GM20431 (cell line): ENCODE data around the gene CAV2.

Experiments
- in situ Hi-C: fragments of 300-500 bp; cut with MseI, MboI; formaldehyde crosslinking; loops from one replicate; pipeline ENCODE4 v1.15.0; 2020; ENCODE audit warnings: low sequenced_read_pairs; ENCODE audit not compliant: unreplicated experiment

The CAV2 gene

DNA sequence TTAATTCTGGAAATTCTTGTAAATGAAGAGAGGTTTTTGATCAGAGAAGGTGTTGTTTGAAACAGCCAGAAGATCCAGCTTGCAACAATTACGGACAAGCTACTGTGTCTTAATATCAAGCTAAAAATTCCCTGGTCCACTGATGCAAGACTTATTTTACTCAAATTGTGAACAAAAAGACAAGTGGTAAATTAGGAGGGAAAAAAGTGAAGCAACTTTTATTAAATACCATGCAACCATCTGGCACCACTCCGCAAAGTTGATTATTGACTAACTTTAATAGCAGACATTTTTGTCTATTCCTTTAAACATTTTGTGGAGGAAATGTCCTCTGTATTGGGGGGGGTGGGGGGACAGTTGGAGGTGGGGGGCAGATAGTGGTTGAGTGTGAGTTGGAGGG, 5.1 kb upstream of the CAV2 start:
- in situ Hi-C loops, result no loop called here

DNA sequence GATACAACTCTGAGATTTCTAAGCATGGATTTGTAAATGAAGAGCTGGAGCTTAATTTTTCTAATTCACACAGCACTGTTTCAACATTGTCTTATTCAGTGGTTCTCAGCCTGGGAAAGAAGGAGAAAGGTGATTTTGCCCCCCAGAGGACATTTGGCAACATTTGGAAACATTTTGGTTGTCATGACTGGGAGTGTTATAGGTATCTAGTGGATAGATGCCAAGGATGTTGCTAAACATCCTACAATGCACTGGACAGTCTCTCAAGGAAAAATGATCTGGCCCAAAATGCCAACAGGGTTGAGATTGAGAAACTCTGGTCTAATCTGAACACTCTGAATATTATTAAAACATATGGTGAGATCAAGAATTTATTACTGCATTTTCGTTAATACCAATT, 3.8 kb upstream of the CAV2 start:
- in situ Hi-C loops, result no loop called here

DNA sequence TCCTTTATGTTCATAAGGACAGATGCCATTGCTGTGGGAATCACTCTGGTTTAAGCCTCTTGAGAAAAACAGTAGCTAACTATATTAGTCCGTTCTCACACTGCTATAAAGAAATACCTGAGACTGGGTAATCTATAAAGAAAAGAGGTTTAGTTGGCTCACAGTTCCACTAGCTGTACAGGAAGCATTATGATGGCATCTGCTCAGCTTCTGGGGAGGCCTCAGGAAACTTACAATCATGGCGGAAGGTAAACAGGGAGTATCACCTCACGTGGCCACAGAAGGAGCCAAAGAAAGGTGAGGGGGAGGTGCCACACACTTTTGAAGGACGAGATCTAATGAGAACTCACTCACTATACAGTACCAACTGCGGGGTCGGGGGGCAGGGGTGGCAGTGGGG, 2.9 kb upstream of the CAV2 start:
- in situ Hi-C loops, result no loop called here

DNA sequence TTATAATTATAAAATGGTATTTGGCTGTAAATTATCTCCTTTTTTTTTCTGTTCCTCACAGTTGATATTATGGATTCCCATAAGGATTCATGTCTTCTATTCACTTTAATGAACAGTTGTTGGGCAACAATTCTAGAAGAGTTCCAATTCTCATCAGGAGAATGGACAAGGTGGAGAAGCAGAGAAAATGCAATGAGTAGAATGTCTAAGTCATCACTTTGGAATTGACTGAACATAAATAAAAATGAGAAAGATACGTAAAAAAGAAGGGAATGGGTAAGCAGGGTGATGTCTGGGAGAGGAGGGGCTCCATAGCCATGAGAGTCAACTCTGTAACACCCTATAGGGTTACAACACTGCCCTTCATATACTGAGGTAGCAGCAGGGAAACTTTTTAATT, 1.8 kb upstream of the CAV2 start:
- in situ Hi-C loops, result no loop called here

DNA sequence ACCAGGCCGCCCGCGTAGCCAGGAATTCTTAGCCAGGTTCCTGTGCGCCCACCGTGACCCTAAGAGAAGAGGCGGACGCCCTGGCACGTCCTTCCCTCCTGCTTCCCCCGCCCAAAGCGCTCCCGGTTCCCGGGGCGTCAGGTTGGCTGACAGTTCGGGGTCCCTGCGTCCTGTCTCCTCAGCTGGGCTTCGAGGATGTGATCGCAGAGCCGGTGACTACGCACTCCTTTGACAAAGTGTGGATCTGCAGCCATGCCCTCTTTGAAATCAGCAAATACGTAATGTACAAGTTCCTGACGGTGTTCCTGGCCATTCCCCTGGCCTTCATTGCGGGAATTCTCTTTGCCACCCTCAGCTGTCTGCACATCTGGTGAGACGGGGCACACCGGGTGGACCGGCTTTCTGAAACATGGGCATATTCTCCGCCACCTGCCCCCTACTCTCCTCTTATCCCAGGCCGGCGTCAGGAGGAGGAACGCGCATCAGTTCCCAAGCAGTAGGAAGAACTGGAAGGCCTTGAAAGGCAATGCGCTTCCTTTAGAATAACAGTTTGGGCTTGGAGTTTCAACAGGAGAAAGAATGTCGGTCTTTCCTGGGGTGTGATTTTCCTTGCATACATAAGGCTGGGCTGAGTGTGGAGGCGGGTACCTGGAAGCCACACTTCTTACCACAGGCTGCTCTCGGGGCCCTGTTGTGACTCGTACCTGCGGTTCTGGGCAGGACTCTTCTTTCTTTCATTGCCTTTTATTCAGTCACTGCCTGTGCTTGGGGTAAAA, 728 bp downstream of the CAV2 start:
- in situ Hi-C loops, result no loop called here

DNA sequence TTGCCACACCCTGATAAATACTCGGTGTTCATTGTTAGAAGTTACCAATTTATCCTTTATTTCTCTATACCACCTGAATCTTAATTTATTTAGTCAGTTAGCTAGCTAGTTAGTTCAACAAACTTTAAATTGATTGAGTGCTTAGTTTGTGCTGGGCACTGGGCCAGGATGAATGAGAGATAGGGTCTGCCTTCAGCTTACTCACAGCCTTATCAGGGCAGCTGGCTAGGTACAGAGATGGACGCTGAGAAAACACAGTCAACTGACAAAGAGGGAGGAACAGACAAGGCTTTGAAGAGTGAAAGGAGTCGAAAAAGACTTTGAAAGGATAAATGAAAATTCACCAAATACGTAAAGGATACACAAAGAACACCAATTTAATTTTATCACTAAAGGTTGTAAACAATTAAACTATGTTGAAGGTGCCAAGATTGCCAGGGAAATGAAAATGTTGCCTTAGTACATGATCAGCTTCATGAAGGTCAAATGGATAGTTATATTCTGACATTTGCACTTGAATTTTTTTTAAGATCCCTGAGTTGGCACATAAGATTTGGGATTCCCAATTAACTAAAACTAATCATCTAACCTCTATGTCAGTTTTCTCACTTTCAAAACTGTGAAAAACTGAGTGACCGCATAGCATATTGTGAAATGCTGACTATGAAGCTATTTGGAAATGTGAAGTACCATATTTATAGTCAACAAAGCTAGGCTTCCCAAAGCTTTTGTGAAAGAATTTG, 2.1 kb downstream of the CAV2 start:
- in situ Hi-C loops, result no loop called here

DNA sequence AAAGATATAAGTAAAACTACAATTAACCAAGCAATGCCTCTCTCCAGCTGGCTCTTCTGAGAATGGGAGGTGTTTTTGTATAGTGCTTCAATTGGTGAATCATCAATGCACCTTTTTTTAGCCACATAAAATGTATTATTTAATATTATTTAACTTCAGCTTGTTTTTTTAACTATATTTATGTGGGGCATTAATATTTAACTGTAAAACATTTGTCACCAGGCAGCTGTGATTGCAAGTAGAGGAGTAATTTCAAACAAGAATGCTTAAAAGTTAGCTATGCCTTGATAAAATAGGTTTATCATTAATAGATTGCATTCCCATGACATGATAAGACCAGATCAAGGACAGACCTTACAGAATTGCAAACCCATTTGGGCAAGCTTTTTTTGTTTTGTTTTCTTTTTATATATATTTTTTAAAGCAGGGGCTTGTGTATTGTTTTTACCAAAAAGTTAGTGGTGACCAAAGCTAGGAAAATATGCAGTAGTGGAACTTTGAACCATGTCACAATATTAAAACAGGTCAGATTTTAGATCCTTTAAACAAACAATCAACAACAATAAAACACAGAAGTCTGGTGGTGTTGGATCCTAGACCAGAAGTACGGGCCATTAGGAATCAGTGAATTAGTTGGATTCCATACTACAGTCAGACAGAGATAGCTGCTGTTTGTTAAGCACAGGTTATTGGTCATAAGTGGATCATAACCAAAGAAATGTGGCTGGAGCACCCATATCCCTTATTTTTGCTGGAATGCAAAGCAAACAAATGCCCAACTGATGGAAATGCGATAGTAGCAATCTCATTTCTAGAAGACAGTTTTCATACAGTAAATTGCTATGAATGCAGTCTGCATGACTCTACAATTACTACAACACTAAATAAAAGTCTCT, 2.9 kb downstream of the CAV2 start:
- in situ Hi-C loops, result no loop called here

DNA sequence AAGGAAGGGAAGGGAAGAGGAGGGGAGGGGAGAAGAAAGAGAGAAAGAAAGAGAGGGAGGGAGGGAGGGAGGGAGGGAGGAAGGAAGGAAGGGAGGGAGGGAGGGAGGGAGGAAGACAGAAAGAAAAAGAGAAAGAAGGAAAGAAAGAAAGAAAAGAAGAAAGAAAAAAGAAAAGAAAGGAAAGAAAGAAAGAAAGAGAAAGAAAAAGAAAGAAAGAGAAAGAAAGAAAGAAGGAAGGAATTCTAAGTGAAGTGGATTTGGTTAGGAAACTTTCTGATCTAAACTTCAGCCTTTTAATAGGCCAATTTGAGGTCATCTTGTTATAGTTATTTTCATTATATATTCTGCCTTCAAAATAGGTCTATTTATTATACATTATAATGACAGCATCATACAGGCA, 4.3 kb downstream of the CAV2 start:
- in situ Hi-C loops, result no loop called here

DNA sequence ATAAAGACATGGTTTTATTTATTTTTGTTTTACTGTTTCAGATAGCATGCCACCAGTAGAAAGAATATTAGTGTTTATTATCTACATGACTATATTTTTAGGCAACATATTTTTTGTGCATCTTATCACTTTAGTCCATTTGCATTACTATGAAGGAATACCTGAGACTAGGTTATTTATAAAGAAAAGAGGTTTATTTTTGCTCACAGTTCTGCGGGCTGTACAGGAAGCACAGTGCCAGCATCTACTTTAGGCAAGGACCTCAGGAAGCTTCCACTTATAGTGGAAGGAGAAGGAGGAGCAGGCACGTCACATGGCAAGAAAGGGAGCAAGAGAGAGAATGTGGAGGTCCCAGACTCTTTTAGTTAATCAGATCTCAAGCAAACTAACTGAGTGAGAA, 5.7 kb downstream of the CAV2 start:
- in situ Hi-C loops, result no loop called here

DNA sequence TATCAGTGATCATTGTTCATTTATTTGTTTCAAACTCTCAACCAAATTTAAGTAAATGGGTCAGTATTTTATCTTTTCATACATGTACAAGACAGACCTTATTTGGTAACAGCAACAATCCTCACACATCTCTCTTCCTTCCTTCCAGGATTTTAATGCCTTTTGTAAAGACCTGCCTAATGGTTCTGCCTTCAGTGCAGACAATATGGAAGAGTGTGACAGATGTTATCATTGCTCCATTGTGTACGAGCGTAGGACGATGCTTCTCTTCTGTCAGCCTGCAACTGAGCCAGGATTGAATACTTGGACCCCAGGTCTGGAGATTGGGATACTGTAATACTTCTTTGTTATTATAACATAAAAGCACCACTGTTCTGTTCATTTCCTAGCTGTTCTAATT, 6.3 kb downstream of the CAV2 start:
- in situ Hi-C loops, result no loop called here

DNA sequence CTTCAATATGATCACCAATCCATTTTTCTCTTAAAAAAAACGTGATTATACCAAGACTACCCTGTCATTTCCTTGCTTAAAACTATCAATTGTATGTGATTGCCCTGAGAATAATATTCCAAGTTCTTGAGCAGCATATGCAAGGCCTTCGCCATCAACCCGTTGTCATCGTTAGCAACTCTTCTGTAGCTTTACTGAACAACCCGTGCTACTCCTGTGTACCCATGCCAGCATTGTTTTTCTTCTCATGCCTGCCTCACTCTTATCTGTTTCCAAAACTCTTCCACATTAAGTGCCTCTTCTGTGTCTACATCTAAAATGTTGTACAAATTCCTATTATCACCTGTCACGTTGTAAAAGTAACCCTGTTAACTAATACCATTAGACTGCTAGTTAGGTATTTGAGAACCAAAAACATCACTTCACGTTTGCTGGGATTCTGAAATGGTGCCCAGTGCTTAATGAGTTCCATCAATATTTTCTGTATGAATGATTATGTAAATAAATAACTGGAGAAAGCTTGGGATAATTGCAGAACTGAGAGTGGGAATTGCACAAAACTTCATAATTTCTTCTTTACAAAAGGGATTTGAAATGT, 10.5 kb downstream of the CAV2 start:
- in situ Hi-C loops, result no loop called here

DNA sequence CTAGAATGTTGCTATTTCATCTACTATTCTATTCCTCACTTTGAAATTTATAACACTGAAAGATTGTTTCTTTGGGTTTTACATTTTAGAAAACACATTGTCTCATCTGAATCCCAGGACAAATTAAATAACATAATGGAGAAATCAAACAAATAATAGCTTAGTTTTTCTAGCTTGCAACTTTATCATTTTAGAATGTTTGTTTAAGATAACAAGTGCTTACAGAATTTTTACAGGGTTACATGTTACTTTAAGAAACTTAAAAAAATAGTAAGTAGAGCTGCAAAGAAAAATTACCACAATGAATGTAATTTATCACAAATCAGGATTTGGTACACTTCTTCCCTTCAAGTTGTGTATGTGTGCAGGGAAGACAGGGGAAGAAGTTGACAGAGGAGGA, 11.3 kb downstream of the CAV2 start:
- in situ Hi-C loops, result no loop called here

DNA sequence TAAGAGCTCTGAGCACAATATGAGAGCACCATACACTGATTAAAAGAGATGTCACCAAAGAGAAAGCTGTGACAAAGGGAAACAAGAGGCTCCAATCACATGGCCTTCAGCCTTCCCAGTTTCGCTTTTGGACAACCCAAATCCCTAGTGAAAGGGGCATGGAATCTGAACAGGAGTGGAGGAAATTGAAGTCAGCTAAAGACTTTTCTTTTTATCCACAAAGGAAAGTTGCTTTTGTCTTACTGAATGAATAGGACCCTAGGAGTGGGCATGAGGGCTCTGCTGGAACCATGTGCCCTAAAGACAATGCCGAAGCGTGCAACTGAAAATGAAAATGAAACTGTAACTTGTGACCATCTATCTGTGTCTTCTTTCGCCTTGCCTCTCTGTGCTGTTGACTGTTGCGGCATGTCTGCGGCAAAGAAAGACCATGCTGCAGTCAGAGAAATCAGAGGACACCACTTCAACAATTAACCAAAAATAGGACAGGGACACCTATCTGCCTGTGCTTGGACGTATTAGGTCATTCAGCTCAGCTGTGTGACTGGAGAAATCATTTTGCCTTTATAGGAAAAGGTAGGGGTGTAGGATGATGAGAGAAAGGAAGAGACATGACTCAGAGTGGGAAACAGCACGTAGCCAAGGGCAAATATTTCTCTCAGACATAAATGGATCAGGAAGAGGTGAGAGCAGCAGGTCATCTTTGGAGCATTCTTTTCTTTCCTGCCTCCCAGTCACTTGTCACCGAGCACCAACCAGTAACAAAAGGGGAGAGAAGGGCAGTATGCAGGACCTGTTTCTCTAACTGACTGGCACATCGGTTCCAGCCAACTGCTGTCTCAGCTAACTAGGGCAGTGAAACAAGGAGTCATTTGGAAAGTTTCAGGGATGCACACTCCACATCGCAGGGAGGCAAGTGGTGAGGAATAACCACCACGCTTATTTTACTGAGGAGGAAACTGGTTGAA, 12.3 kb downstream of the CAV2 start:
- in situ Hi-C loops, result no loop called here

DNA sequence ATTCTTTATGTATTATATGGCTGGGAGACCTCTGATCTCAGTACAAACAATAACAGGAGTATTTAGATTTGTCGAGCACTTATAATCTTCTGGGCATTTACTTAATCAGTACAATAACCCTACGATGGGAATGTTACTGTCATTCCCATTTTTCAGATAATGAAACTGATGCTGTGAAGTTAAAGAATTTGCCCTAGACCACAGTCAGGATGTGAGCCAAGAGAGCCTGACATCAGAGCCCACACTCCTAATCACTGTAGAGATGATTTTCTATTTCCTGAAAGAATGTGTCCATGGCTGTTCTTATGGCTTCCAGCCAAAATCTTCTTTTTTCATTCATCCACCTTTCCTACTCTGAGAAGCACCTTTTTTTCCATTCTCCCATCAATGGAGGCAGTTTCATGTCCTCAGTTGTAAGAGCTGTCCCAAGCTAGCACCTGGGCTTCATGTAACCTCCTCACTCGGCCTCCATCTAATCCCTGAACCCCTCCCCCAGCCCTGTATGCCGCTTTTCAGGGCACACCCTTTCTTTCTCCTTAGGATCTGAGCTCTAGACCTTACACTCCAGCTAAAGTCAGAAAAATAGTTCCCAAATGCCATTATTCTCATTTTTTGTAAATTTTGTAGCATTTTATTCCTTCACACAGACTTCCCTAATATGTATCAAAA, 13.1 kb downstream of the CAV2 start:
- in situ Hi-C loops, result no loop called here

DNA sequence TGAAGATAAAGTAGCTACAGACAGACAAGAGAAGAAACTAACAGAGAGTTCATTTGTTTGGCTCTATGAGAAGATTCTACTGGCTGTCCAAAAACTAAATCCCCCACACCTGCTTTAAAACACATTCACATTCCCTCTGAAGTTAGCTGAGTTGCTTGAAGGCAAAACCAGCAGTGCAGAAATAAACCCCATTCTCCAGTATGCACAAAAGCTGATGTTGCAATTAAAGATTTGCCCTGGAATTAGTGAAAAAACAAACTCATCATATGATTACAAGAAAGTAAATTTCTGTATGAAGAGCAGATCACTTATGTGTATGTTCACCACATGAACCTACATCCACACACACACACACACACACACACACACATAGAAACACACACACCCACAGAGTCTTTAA, 16.0 kb downstream of the CAV2 start:
- in situ Hi-C loops, result no loop called here

DNA sequence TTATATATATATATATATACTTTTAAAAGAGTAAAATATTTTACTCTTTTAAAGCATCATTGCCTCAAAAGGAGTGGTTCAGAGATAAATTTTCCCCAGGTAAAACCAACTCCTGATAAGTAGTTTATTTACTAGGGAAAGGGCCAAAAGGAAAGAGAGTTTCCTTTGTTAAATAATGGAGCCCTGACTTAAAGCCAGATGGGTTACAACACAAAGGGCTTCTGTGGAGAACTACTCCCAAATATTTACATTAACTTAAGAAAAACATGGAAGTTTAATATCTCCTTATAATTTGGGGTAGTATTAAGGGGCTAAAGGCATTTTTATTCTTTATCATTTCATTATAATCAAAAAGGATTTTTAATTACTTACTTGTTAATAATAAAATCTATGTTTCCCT, 16.8 kb downstream of the CAV2 start:
- in situ Hi-C loops, result no loop called here

DNA sequence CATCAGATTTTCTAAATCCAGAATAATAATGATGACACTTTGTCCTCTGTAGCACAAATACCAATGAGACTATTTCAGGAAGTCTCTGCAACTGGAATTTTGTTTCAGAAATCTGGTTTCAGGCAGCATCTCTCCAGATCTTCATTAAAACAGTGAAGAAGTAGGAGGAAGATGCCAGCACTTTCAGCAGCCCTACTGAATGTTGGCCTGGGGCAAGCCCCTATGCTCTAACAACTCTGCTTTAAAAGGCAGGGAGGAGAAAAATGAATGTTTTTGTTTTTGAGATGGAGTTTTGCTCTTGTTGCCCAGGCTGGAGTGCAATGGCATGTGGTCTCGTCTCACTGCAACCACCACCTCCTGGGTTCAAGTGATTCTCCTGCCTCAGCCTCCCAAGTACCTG, 18.1 kb downstream of the CAV2 start:
- in situ Hi-C loops, result no loop called here

DNA sequence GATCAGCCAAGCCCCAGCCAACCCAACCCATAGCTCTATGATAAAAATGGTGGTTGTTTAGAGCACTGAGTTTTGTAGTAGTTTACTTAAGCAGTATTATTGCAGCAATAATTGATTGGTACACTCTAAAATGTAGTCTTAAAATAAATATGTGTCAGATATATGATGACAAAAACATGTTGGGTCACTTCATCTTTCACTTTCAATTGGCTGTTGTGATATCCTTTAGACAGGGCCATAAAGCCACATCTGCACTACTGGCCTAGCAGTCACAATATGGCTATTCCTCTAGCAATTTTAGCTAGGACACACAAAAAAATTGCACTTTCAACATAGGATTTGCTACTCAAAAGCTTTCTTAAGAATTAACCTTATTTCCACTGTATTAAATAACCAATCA, 19.4 kb downstream of the CAV2 start:
- in situ Hi-C loops, result no loop called here
